Parathyroid adenoma (tissue), 2 donors: ENCODE data around the gene PAMR1.

Experiments used
- H2AFZ ChIP-seq: fragments of 300-600 bp; sonication (generic); one replicate; pipeline ENCODE4 v1.7.0; 2017; ENCODE audit warnings: antibody characterized with exemption, mild to moderate bottlenecking
- H3K27ac ChIP-seq: fragments of 300-600 bp; sonication (generic); one replicate; pipeline ENCODE4 v1.7.0; 2017
- H3K27me3 ChIP-seq: fragments of 300-600 bp; sonication (generic); one replicate; pipeline ENCODE4 v1.7.0; 2017; ENCODE audit warnings: low read length; ENCODE audit not compliant: control insufficient read depth, insufficient read depth
- H3K36me3 ChIP-seq: fragments of 300-600 bp; sonication (generic); one replicate; pipeline ENCODE4 v1.7.0; 2017; ENCODE audit warnings: low read length; ENCODE audit not compliant: control insufficient read depth, insufficient read depth
- H3K4me1 ChIP-seq: fragments of 300-600 bp; sonication (generic); one replicate; pipeline ENCODE4 v1.7.0; 2017; ENCODE audit warnings: control low read depth
- H3K4me2 ChIP-seq: fragments of 300-600 bp; sonication (generic); one replicate; pipeline ENCODE4 v1.7.0; 2017; ENCODE audit warnings: low read length
- H3K4me3 ChIP-seq: fragments of 300-600 bp; sonication (generic); one replicate; pipeline ENCODE4 v1.7.0; 2017; ENCODE audit warnings: low read depth, low read length
- H3K79me2 ChIP-seq: fragments of 300-600 bp; sonication (generic); one replicate; pipeline ENCODE4 v1.7.0; 2017; ENCODE audit warnings: control low read depth
- H3K9ac ChIP-seq: fragments of 300-600 bp; sonication (generic); one replicate; pipeline ENCODE4 v1.7.0; 2017; ENCODE audit warnings: mild to moderate bottlenecking
- H3K9me3 ChIP-seq: fragments of 300-600 bp; sonication (generic); one replicate; pipeline ENCODE4 v1.7.0; 2017; ENCODE audit warnings: low read length; ENCODE audit not compliant: control insufficient read depth
- CTCF ChIP-seq: fragments of 300-600 bp; sonication (generic); IDR thresholded peaks from one replicate; pipeline ENCODE4 v1.7.0; 2017; ENCODE audit warnings: antibody characterized with exemption, mild to moderate bottlenecking
- donor health status: primary hyperparathyroidism.

Gene PAMR1

GRCh38 chr11:35432464-35432863 lies 93.0 kb downstream of the PAMR1 start:
- Histone ChIP-seq H3K4me3 (no peak overlapping the region), H3K79me2 (no peaks in the 10 kb centered on the region), H3K27ac (no peak overlapping the region), H3K4me1 (no peaks in the 10 kb centered on the region), H3K9ac (no peak overlapping the region), H3K27me3 (no peaks in the 10 kb centered on the region), H3K36me3 (no peaks in the 10 kb centered on the region), H3K4me2 (no peak overlapping the region), H2AFZ (no peak overlapping the region), H3K9me3 (no peaks in the 10 kb centered on the region)
- no peak for TF ChIP-seq CTCF

GRCh38 chr11:35427071-35427470 lies 98.3 kb downstream of the PAMR1 start:
- Histone ChIP-seq H3K79me2 (no peaks in the 10 kb centered on the region), H3K4me3 (no peak overlapping the region), H2AFZ (no peak overlapping the region), H3K27ac (no peak overlapping the region), H3K9me3 (no peaks in the 10 kb centered on the region), H3K27me3 (no peaks in the 10 kb centered on the region), H3K9ac (no peak overlapping the region), H3K4me2 (no peak overlapping the region), H3K36me3 (no peaks in the 10 kb centered on the region), H3K4me1 (no peaks in the 10 kb centered on the region)
- TF ChIP-seq CTCF = no peak

- Histone ChIP-seq H3K9ac (no peak overlapping the region), H3K4me1 (no peaks in the 10 kb centered on the region), H3K27ac (no peak overlapping the region), H3K4me2 (no peak overlapping the region), H3K4me3 (no peak overlapping the region), H3K79me2 (no peaks in the 10 kb centered on the region), H3K27me3 (no peaks in the 10 kb centered on the region), H2AFZ (no peak overlapping the region), H3K36me3 (no peaks in the 10 kb centered on the region), H3K9me3 (no peaks in the 10 kb centered on the region)
- no peak for TF ChIP-seq CTCF
Measured at GRCh38 chr11:35426351-35426750, 99.1 kb downstream of the PAMR1 start.

GRCh38 chr11:35425603-35426212 lies 99.7 kb downstream of the PAMR1 start:
- Histone ChIP-seq H3K27ac (no peak overlapping the region), H3K79me2 (no peaks in the 10 kb centered on the region), H3K4me2 (no peak overlapping the region), H2AFZ (no peak overlapping the region), H3K36me3 (no peaks in the 10 kb centered on the region), H3K9me3 (no peaks in the 10 kb centered on the region), H3K27me3 (no peaks in the 10 kb centered on the region), H3K9ac (no peak overlapping the region), H3K4me3 (no peak overlapping the region), H3K4me1 (no peaks in the 10 kb centered on the region)
- no peak for TF ChIP-seq CTCF
